B cell (primary cell): ENCODE data around the gene RAD51B. TPM values are rescaled to one million over a fixed set of nuclear protein-coding genes. Genes with fewer than 3 reads are reported as not detected.

Experiments used
- ATAC-seq: fragments of 200-7000 bp; cut with Tn5 transposase; one replicate; pipeline ENCODE4 v1.10.0; 2021; ENCODE audit warnings: low read depth, mild to moderate bottlenecking, moderate number of reproducible peaks, moderate library complexity
- CTCF ChIA-PET: fragments of 350-600 bp; sonication (Branson Sonifier 250); formaldehyde crosslinking; loops from one replicate; lab custom pipeline; 2021; ENCODE audit warnings: antibody characterized with exemption, inconsistent platforms; lab: Charles Lee
- POLR2A ChIA-PET: fragments of 350-600 bp; sonication (Branson Sonifier 250); formaldehyde crosslinking; loops from one replicate; lab custom pipeline; 2021; ENCODE audit warnings: antibody characterized with exemption; lab: Charles Lee
- DNase-seq: peaks from one replicate; pipeline ENCODE4 v3.0.0; 2013
- H2AFZ ChIP-seq: 2 replicates; pipeline ENCODE4 v1.6.1; 2012; ENCODE audit warnings: mild to moderate bottlenecking, low read depth, low read length; ENCODE audit not compliant: insufficient read depth, poor library complexity, severe bottlenecking
- H3K27ac ChIP-seq, 2 donors: 1 replicate in 1 of 2; 2 replicates in 1 of 2; pipeline ENCODE4 v1.5.1; 2012 to 2013; ENCODE audit warnings: low read length in 2 of 2, mild to moderate bottlenecking in 2 of 2, moderate library complexity in 1 of 2
- H3K27me3 ChIP-seq, 4 experiments: fragments of 200-600 bp in 1 of 4; sonication (generic) in 1 of 4; replicated peaks in 1 of 4; 1 replicate in 2 of 4; 2 replicates in 2 of 4; pipeline versions ENCODE4 v1.6.1 to v1.7.0; 2013 to 2016; ENCODE audit warnings: low read length in 3 of 4, mild to moderate bottlenecking in 2 of 4, mixed read lengths in 1 of 4, moderate library complexity in 1 of 4; ENCODE audit not compliant: insufficient read depth in 4 of 4, control insufficient read depth in 3 of 4; ENCODE audit errors: control extremely low read depth in 1 of 4
- H3K36me3 ChIP-seq, 2 experiments: replicated peaks in 1 of 2; 1 replicate in 1 of 2; 2 replicates in 1 of 2; pipeline versions ENCODE4 v1.6.1 to v1.7.1; 2013; ENCODE audit warnings: low read length in 1 of 2; ENCODE audit not compliant: insufficient read depth in 2 of 2, control insufficient read depth in 1 of 2; ENCODE audit errors: control extremely low read depth in 1 of 2, extremely low read depth in 1 of 2
- H3K4me1 ChIP-seq, 2 donors: fragments of 200-600 bp in 1 of 2; sonication (generic) in 1 of 2; 1 replicate in 1 of 2; 2 replicates in 1 of 2; pipeline versions ENCODE4 v1.5.1 to v1.6.1; 2013 to 2017; ENCODE audit warnings: low read length in 2 of 2; ENCODE audit not compliant: control insufficient read depth in 2 of 2, insufficient read depth in 2 of 2
- H3K4me2 ChIP-seq: replicated peaks from 2 replicates; pipeline ENCODE3; 2012; ENCODE audit warnings: mild to moderate bottlenecking, low read depth, low read length; ENCODE audit not compliant: poor library complexity, severe bottlenecking
- H3K4me3 ChIP-seq, 5 experiments: fragments of 200-600 bp in 1 of 5; sonication (generic) in 1 of 5; 1 replicate in 3 of 5; 2 replicates in 2 of 5; pipeline versions ENCODE4 v1.5.1 to v1.7.0; 2011 to 2016; ENCODE audit warnings: low read length in 4 of 5, mild to moderate bottlenecking in 4 of 5, low read depth in 2 of 5, control low read depth in 1 of 5, moderate library complexity in 1 of 5; ENCODE audit not compliant: insufficient read depth in 1 of 5; ENCODE audit errors: control extremely low read depth in 1 of 5, extremely low read depth in 1 of 5
- H3K79me2 ChIP-seq: fragments of 200-600 bp; sonication (generic); one replicate; pipeline ENCODE4 v1.6.0; 2016; ENCODE audit warnings: low read length; ENCODE audit not compliant: control insufficient read depth, insufficient read depth
- H3K9ac ChIP-seq: fragments of 200-600 bp; sonication (generic); 2 replicates; pipeline ENCODE4 v1.6.1; 2017; ENCODE audit warnings: mild to moderate bottlenecking, low read length, moderate library complexity
- H3K9me3 ChIP-seq, 3 donors: one replicate each; pipeline versions ENCODE4 v1.6.1 to v1.7.1; 2013; ENCODE audit warnings: low read length in 2 of 3; ENCODE audit not compliant: control insufficient read depth in 2 of 3, insufficient read depth in 1 of 3; ENCODE audit errors: control extremely low read depth in 1 of 3
- H4K20me1 ChIP-seq: 2 replicates; pipeline ENCODE4 v1.6.0; 2012; ENCODE audit warnings: mild to moderate bottlenecking, low read length; ENCODE audit not compliant: insufficient read depth, control insufficient read depth, poor library complexity, severe bottlenecking
- H3K27ac Mint-ChIP-seq: one replicate; pipeline ENCODE4 v1.8.0; 2021; ENCODE audit warnings: mixed read lengths
- H3K27me3 Mint-ChIP-seq: one replicate; pipeline ENCODE4 v1.8.0; 2021; ENCODE audit warnings: mixed read lengths
- H3K4me1 Mint-ChIP-seq: one replicate; pipeline ENCODE4 v1.8.0; 2021; ENCODE audit warnings: mixed read lengths
- H3K4me3 Mint-ChIP-seq: one replicate; pipeline ENCODE4 v1.8.0; 2021; ENCODE audit warnings: mixed read lengths
- H3K9me3 Mint-ChIP-seq: one replicate; pipeline ENCODE4 v1.8.0; 2022; ENCODE audit warnings: mixed read lengths; ENCODE audit not compliant: insufficient read depth
- EZH2 ChIP-seq: IDR thresholded peaks from 2 replicates; pipeline ENCODE4 v1.6.1; 2012; ENCODE audit warnings: borderline replicate concordance, low read depth, mild to moderate bottlenecking, moderate library complexity, low read length; ENCODE audit not compliant: insufficient read depth, poor library complexity, severe bottlenecking
- WGBS: methylation state at CpG from one replicate; pipeline ENCODE4 v1.1.5; 2013; ENCODE audit warnings: missing lambda C conversion rate; ENCODE audit not compliant: insufficient coverage; 5-methylcytosine and 5-hydroxymethylcytosine counted together
- intact Hi-C: fragments of 100-400 bp; cut with micrococcal nuclease; formaldehyde crosslinking; loops from one replicate; pipeline ENCODE4 v1.10.0; 2022
- polyA plus RNA-seq: library from polyadenylated mRNA; depleted of rRNA; stranded (reverse); fragments of >200 nt; gene quantifications from 2 replicates; pipeline ENCODE4 v1.2.3, GENCODE V29; 2012
- total RNA-seq, 2 donors: library from RNA; stranded (reverse); fragments of 120-200 nt in 1 of 2; gene quantifications; 1 replicate in 1 of 2; 2 replicates in 1 of 2; pipeline versions ENCODE4 v1.2.3 to v1.2.4, GENCODE V29; 2013 to 2022
- TF ChIP-seq, protein P1 (sequence below): fragments of 200-600 bp; IDR thresholded peaks from one replicate; pipeline ENCODE4 v1.8.0; 2022; ENCODE audit warnings: antibody characterized with exemption, mild to moderate bottlenecking

The RAD51B gene
- total and polyA plus RNA-seq, 2 donors (not counting 1 experiment from before 2014, with no cell fraction given), result 6.5 to 60.6 TPM

GRCh38 chr14:68677901-68678300, 858.3 kb downstream of the RAD51B start:
- peaks cover 32 to 33% of the 10 kb centered on the region in 2 donors for H3K4me1 ChIP-seq
- H3K79me2 ChIP-seq, result peaks cover 21% of the 10 kb centered on the region
- H3K27me3 ChIP-seq, result no peaks in the 10 kb centered on the region
- Mint-ChIP-seq H3K27ac (peak overlapping the region; percentile 74), H3K9me3 (no peaks in the 10 kb centered on the region), H3K27me3 (no peaks in the 10 kb centered on the region), H3K4me1 (peaks cover 65% of the 10 kb centered on the region), H3K4me3 (no peak overlapping the region)
- H3K27ac ChIP-seq, result no peak overlapping the region
- ChIA-PET CTCF (interaction anchor here (0.6 to 1.5 kb wide), 6 partner anchors 9 to 734 kb away, joined by 3 read pairs; no protein-coding TSS in a partner anchor), POLR2A (interaction anchor here (1.2 kb wide), 1 partner anchor 14 kb away, joined by 3 read pairs; no protein-coding TSS in a partner anchor)
- H3K9ac ChIP-seq, result no peak overlapping the region
- H3K4me2 ChIP-seq, result no peak overlapping the region
- TF ChIP-seq, protein P1, sequence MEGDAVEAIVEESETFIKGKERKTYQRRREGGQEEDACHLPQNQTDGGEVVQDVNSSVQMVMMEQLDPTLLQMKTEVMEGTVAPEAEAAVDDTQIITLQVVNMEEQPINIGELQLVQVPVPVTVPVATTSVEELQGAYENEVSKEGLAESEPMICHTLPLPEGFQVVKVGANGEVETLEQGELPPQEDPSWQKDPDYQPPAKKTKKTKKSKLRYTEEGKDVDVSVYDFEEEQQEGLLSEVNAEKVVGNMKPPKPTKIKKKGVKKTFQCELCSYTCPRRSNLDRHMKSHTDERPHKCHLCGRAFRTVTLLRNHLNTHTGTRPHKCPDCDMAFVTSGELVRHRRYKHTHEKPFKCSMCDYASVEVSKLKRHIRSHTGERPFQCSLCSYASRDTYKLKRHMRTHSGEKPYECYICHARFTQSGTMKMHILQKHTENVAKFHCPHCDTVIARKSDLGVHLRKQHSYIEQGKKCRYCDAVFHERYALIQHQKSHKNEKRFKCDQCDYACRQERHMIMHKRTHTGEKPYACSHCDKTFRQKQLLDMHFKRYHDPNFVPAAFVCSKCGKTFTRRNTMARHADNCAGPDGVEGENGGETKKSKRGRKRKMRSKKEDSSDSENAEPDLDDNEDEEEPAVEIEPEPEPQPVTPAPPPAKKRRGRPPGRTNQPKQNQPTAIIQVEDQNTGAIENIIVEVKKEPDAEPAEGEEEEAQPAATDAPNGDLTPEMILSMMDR, result no peak
- TF ChIP-seq EZH2, result no peak
- ATAC-seq (no peak), DNase-seq (no peak)
- H2AFZ ChIP-seq, result no peak overlapping the region
- intact Hi-C loops, result no loop called here
- H4K20me1 ChIP-seq, result no peaks in the 10 kb centered on the region
- H3K36me3 ChIP-seq, result peaks cover 2 to 16% of the 10 kb centered on the region in 2 experiments
- H3K9me3 ChIP-seq, result peaks cover 0 to 1% (median 0%) of the 10 kb centered on the region in 3 donors
- WGBS, result 100% methylated on average over 6 of the region's 11 CpGs
- H3K4me3 ChIP-seq, result no peak overlapping the region

DNA sequence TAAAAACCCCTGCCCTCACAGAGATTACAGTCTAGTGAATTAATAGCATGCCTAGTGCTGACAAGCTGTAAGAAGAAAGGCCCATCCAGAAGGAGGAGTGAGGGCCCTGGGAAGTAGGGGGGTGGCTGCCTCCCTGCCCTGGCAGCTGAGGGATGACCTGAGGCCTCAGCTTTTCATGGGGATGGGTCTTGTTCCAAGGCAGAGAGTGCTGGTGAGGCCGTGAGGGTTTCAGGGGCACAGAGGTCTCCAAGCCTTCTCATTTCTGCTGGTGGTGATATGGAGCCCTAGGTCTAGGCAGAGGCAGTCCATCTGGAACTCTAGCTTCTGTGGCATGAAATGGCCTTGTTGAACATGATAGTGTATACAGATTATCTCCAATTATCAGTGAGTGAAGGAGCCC, 858.9 kb downstream of the RAD51B start:
- peaks cover 27% of the 10 kb centered on the region for H3K79me2 ChIP-seq
- no peaks in the 10 kb centered on the region for H4K20me1 ChIP-seq
- Mint-ChIP-seq H3K9me3 (no peaks in the 10 kb centered on the region), H3K4me3 (no peak overlapping the region), H3K27me3 (no peaks in the 10 kb centered on the region), H3K27ac (no peak overlapping the region), H3K4me1 (peaks cover 67% of the 10 kb centered on the region)
- no peak for DNase-seq
- no peak for ATAC-seq
- 100% methylated on average over 1 of the region's 1 CpG for WGBS
- no peak overlapping the region for H3K9ac ChIP-seq
- CTCF ChIA-PET, result interaction anchor here (1.0 to 1.5 kb wide), 6 partner anchors 10 to 450 kb away, joined by 3 read pairs; no protein-coding TSS in a partner anchor
- H3K27me3 ChIP-seq, result no peaks in the 10 kb centered on the region
- intact Hi-C loops, result no loop called here
- H3K4me3 ChIP-seq, result no peak overlapping the region
- H3K36me3 ChIP-seq, result peaks cover 2 to 16% of the 10 kb centered on the region in 2 experiments
- POLR2A ChIA-PET, result interaction anchor here (1.2 kb wide), 1 partner anchor 15 kb away, joined by 3 read pairs; no protein-coding TSS in a partner anchor
- H3K9me3 ChIP-seq, result no peaks in the 10 kb centered on the region
- TF ChIP-seq EZH2, result no peak
- H3K27ac ChIP-seq, result no peak overlapping the region
- no peak overlapping the region for H2AFZ ChIP-seq
- H3K4me1 ChIP-seq, result peaks cover 35 to 38% of the 10 kb centered on the region in 2 donors
- no peak overlapping the region for H3K4me2 ChIP-seq
